Nephron progenitor cell (in vitro differentiated cells): ENCODE results near the gene IKZF1.

Experiments used
- DNase-seq: peaks from one replicate; pipeline ENCODE4 v3.0.0; 2021
- H3K27ac Mint-ChIP-seq: 2 replicates; pipeline ENCODE4 v1.8.0; 2021; ENCODE audit warnings: mild to moderate bottlenecking, moderate library complexity, mixed read lengths
- H3K27me3 Mint-ChIP-seq: 2 replicates; pipeline ENCODE4 v1.8.0; 2021; ENCODE audit warnings: mild to moderate bottlenecking, low read depth, mixed read lengths; ENCODE audit not compliant: poor library complexity
- H3K36me3 Mint-ChIP-seq: 2 replicates; pipeline ENCODE4 v1.8.0; 2021; ENCODE audit warnings: low read depth, mixed read lengths
- H3K4me1 Mint-ChIP-seq: 2 replicates; pipeline ENCODE4 v1.8.0; 2021; ENCODE audit warnings: mixed read lengths
- H3K4me3 Mint-ChIP-seq: 2 replicates; pipeline ENCODE4 v1.8.0; 2021; ENCODE audit warnings: mild to moderate bottlenecking, moderate library complexity, mixed read lengths
- H3K9me3 Mint-ChIP-seq: 2 replicates; pipeline ENCODE4 v1.8.0; 2021; ENCODE audit warnings: mild to moderate bottlenecking, moderate library complexity, mixed read lengths
- TF ChIP-seq, protein P1 (sequence below): fragments of 200-600 bp; sonication (generic); IDR thresholded peaks from 2 replicates; pipeline ENCODE4 v1.5.0; 2021; ENCODE audit warnings: antibody characterized with exemption

The IKZF1 gene

GRCh38 chr7:50379539-50379938, 75.0 kb downstream of the IKZF1 start:
- Mint-ChIP-seq H3K9me3 (no peaks in the 10 kb centered on the region), H3K36me3 (no peaks in the 10 kb centered on the region), H3K4me3 (no peak overlapping the region), H3K27ac (no peak overlapping the region), H3K4me1 (no peaks in the 10 kb centered on the region), H3K27me3 (peaks cover 26% of the 10 kb centered on the region)
- TF ChIP-seq, protein P1, sequence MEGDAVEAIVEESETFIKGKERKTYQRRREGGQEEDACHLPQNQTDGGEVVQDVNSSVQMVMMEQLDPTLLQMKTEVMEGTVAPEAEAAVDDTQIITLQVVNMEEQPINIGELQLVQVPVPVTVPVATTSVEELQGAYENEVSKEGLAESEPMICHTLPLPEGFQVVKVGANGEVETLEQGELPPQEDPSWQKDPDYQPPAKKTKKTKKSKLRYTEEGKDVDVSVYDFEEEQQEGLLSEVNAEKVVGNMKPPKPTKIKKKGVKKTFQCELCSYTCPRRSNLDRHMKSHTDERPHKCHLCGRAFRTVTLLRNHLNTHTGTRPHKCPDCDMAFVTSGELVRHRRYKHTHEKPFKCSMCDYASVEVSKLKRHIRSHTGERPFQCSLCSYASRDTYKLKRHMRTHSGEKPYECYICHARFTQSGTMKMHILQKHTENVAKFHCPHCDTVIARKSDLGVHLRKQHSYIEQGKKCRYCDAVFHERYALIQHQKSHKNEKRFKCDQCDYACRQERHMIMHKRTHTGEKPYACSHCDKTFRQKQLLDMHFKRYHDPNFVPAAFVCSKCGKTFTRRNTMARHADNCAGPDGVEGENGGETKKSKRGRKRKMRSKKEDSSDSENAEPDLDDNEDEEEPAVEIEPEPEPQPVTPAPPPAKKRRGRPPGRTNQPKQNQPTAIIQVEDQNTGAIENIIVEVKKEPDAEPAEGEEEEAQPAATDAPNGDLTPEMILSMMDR = no peak
- no peak for DNase-seq

DNA sequence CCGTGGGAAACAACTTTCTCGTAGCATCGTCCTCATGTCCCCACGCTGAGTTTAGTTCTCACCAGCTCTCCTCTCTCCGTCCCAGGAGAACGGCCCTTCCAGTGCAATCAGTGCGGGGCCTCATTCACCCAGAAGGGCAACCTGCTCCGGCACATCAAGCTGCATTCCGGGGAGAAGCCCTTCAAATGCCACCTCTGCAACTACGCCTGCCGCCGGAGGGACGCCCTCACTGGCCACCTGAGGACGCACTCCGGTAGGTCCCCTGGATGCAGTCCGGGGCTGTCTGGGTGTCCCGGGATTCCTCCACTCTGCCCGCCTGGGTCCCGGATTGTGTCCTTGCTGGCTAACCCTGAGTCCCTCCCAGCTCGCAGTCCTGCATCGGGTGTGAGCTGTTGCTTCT, 77.9 kb downstream of the IKZF1 start:
- Mint-ChIP-seq H3K4me1 (no peaks in the 10 kb centered on the region), H3K27ac (no peak overlapping the region), H3K9me3 (no peaks in the 10 kb centered on the region), H3K27me3 (peaks cover 18% of the 10 kb centered on the region), H3K36me3 (no peaks in the 10 kb centered on the region), H3K4me3 (no peak overlapping the region)
- TF ChIP-seq, protein P1 = no peak
- no peak for DNase-seq

GRCh38 chr7:50387351-50387750, 82.8 kb downstream of the IKZF1 start:
- Mint-ChIP-seq H3K4me3 (no peak overlapping the region), H3K9me3 (no peaks in the 10 kb centered on the region), H3K27me3 (peaks cover 11% of the 10 kb centered on the region), H3K4me1 (no peaks in the 10 kb centered on the region), H3K27ac (no peak overlapping the region), H3K36me3 (no peaks in the 10 kb centered on the region)
- TF ChIP-seq, protein P1 = no peak
- no peak for DNase-seq

- H3K36me3 Mint-ChIP-seq = no peaks in the 10 kb centered on the region
- no peak overlapping the region for H3K4me3 Mint-ChIP-seq
- H3K27ac Mint-ChIP-seq = no peak overlapping the region
- H3K9me3 Mint-ChIP-seq = no peaks in the 10 kb centered on the region
- H3K27me3 Mint-ChIP-seq = peaks cover 7% of the 10 kb centered on the region
- DNase-seq = no peak
- TF ChIP-seq, protein P1 = no peak
- peaks cover 4% of the 10 kb centered on the region for H3K4me1 Mint-ChIP-seq
Observed at GRCh38 chr7:50389961-50390360, 85.4 kb downstream of the IKZF1 start.

- TF ChIP-seq, protein P1 = no peak
- Mint-ChIP-seq H3K4me3 (no peak overlapping the region), H3K27ac (no peak overlapping the region), H3K4me1 (peaks cover 4% of the 10 kb centered on the region), H3K36me3 (no peaks in the 10 kb centered on the region), H3K27me3 (peaks cover 7% of the 10 kb centered on the region), H3K9me3 (no peaks in the 10 kb centered on the region)
- no peak for DNase-seq
Observed at GRCh38 chr7:50391386-50391785, 86.9 kb downstream of the IKZF1 start.

DNA sequence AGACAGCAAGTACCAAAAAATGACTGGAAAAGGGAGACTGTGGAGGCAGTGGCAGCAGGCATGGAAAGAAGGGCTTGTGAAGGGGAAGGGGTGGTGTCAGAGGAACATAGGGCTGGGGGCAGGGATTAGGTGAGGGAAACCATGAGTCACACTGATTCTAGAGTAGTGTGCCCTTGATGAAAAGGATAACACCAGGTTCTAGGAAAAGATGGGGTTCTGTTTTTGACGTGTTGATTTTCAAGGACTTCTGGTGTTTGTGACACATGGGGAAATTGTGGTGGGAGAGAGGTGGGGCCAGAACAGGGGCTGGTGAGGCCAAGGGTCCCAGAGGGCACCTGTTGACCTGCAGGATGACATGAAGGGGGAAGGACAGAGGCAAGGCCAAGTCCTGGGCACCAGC, 88.6 kb downstream of the IKZF1 start:
- peaks cover 8% of the 10 kb centered on the region for H3K27me3 Mint-ChIP-seq
- TF ChIP-seq, protein P1 = no peak
- DNase-seq = no peak
- H3K27ac Mint-ChIP-seq = no peak overlapping the region
- H3K4me1 Mint-ChIP-seq = peaks cover 4% of the 10 kb centered on the region
- no peaks in the 10 kb centered on the region for H3K36me3 Mint-ChIP-seq
- H3K9me3 Mint-ChIP-seq = no peaks in the 10 kb centered on the region
- H3K4me3 Mint-ChIP-seq = no peak overlapping the region
